Kidney (tissue), 14 donors: ENCODE results near the gene USO1. TPM values are rescaled to one million over a fixed set of nuclear protein-coding genes. Genes with fewer than 3 reads are reported as not detected.
A peak's percentile ranks its signal among the peaks of the same experiment; 100 is the strongest.

Experiments used
- DNase-seq, 5 donors: peaks; one replicate each; pipeline ENCODE4 v3.0.0-alpha.2; 2013 to 2020
- FAIRE-seq: peaks from 2 replicates; lab custom pipeline; 2012; peaks lifted over from hg19 to GRCh38; lab: Jason Lieb, UNC
- H3K27ac ChIP-seq, 2 donors: one replicate each; pipeline ENCODE4 v1.7.0; 2013; ENCODE audit warnings: low read depth in 2 of 2, low read length in 2 of 2, inconsistent platforms in 1 of 2
- H3K27me3 ChIP-seq: one replicate; pipeline ENCODE4 v1.7.1; 2013; ENCODE audit warnings: low read length, inconsistent platforms; ENCODE audit not compliant: control insufficient read depth, insufficient read depth
- H3K36me3 ChIP-seq, 3 donors: one replicate each; pipeline versions ENCODE4 v1.7.0 to v1.7.1; 2013; ENCODE audit warnings: low read length in 3 of 3, control low read depth in 1 of 3, inconsistent platforms in 1 of 3; ENCODE audit not compliant: insufficient read depth in 3 of 3, control insufficient read depth in 2 of 3
- H3K4me1 ChIP-seq, 3 donors: one replicate each; pipeline versions ENCODE4 v1.7.0 to v1.7.1; 2013; ENCODE audit warnings: low read length in 3 of 3, inconsistent platforms in 1 of 3, low read depth in 1 of 3; ENCODE audit not compliant: control insufficient read depth in 2 of 3, insufficient read depth in 2 of 3
- H3K4me3 ChIP-seq, 3 donors: one replicate each; pipeline versions ENCODE4 v1.7.0 to v1.8.1; 2013; ENCODE audit warnings: low read length in 3 of 3, control low read depth in 1 of 3, inconsistent platforms in 1 of 3
- H3K9ac ChIP-seq, 3 donors: one replicate each; pipeline versions ENCODE4 v1.7.0 to v1.7.1; 2013; ENCODE audit warnings: low read length in 3 of 3, control low read depth in 1 of 3, inconsistent platforms in 1 of 3
- H3K9me3 ChIP-seq, 3 donors: one replicate each; pipeline versions ENCODE4 v1.7.0 to v1.7.1; 2013; ENCODE audit warnings: low read length in 3 of 3, control low read depth in 1 of 3, inconsistent platforms in 1 of 3; ENCODE audit not compliant: control insufficient read depth in 2 of 3, insufficient read depth in 1 of 3
- CTCF ChIP-seq: IDR thresholded peaks from 3 replicates; pipeline ENCODE4 v1.5.1; 2012; ENCODE audit warnings: mild to moderate bottlenecking, moderate library complexity, borderline replicate concordance; ENCODE audit not compliant: insufficient read depth; ENCODE audit errors: extremely low read depth
- intact Hi-C: fragments of 100-400 bp; cut with DNase I; formaldehyde crosslinking; loops from one replicate; pipeline ENCODE4 v1.11.1; 2022
- polyA plus RNA-seq: library from polyadenylated mRNA; stranded (reverse); fragments of 350-450 nt; fragmentation: Illumina TruSeq; extraction: RNeasy Lipid Tissue Mini Kit (QIAGEN cat#74804); gene quantifications from one replicate; pipeline ENCODE4 v1.2.3, GENCODE V29; 2014; ENCODE audit warnings: low read depth, low replicate concordance; ENCODE audit not compliant: insufficient read depth
- total RNA-seq: library from RNA; stranded (reverse); fragmentation: NEBNext Ultra II Directional; extraction: Animal tissue kit (Norgen Biotek cat#: 25700); gene quantifications from one replicate; pipeline ENCODE4 v1.2.1, GENCODE V29; 2021
- donor health status: control.
- donor health status: control.
- donor health status: control.
- donor health status: control.
- donor health status: control.
- donor health status: DM: yes; HTN: yes; CAD: no.
- donor health status: Normal renal cell carcinoma (clear cell type).

The USO1 gene
- total and polyA plus RNA-seq, 2 donors from 2014 or later: 23.2 to 49.6 TPM

- no peaks in the 10 kb centered on the region for H3K27me3 ChIP-seq
- no peak overlapping the region for H3K4me3 ChIP-seq
- H3K9ac ChIP-seq: no peak overlapping the region
- peak; percentile 56 for TF ChIP-seq CTCF
- H3K36me3 ChIP-seq: no peaks in the 10 kb centered on the region
- H3K27ac ChIP-seq: peak overlapping the region in 1 of 2 donors; percentile 7
- no peaks in the 10 kb centered on the region for H3K4me1 ChIP-seq
- no peaks in the 10 kb centered on the region for H3K9me3 ChIP-seq
- no peak for FAIRE-seq
- intact Hi-C loops: no loop called here
- DNase-seq: peak in 3 of 5 donors; percentile 15 to 61 (median 29)
These were observed 16.1 kb upstream of the USO1 start for GRCh38 chr4:75708218-75708691.

GRCh38 chr4:75710246-75710645, 14.1 kb upstream of the USO1 start:
- H3K4me1 ChIP-seq: no peaks in the 10 kb centered on the region
- no peaks in the 10 kb centered on the region for H3K9me3 ChIP-seq
- H3K27ac ChIP-seq: no peak overlapping the region
- FAIRE-seq: no peak
- no peak for TF ChIP-seq CTCF
- H3K36me3 ChIP-seq: no peaks in the 10 kb centered on the region
- intact Hi-C loops: no loop called here
- peak in 1 of 5 donors; percentile 22 for DNase-seq
- H3K9ac ChIP-seq: no peak overlapping the region
- no peaks in the 10 kb centered on the region for H3K27me3 ChIP-seq
- H3K4me3 ChIP-seq: no peak overlapping the region

- no peaks in the 10 kb centered on the region for H3K9me3 ChIP-seq
- no peak overlapping the region for H3K4me3 ChIP-seq
- no peak overlapping the region for H3K27ac ChIP-seq
- no peak for TF ChIP-seq CTCF
- no peaks in the 10 kb centered on the region for H3K4me1 ChIP-seq
- no peaks in the 10 kb centered on the region for H3K27me3 ChIP-seq
- no peak overlapping the region for H3K9ac ChIP-seq
- H3K36me3 ChIP-seq: no peaks in the 10 kb centered on the region
- DNase-seq: no peak
- intact Hi-C loops: no loop called here
- FAIRE-seq: no peak
These were observed 10.4 kb upstream of the USO1 start for GRCh38 chr4:75714011-75714410.

- no peaks in the 10 kb centered on the region for H3K9me3 ChIP-seq
- no peak for TF ChIP-seq CTCF
- H3K9ac ChIP-seq: no peak overlapping the region
- no peaks in the 10 kb centered on the region for H3K4me1 ChIP-seq
- DNase-seq (no peak), FAIRE-seq (no peak)
- no peak overlapping the region for H3K4me3 ChIP-seq
- intact Hi-C loops: no loop called here
- H3K27ac ChIP-seq: no peak overlapping the region
- no peaks in the 10 kb centered on the region for H3K36me3 ChIP-seq
- no peaks in the 10 kb centered on the region for H3K27me3 ChIP-seq
These were observed 9.7 kb upstream of the USO1 start for GRCh38 chr4:75714704-75715103.
